SK-N-SH (cell line): ENCODE results near the gene CEBPA. TPM values are rescaled to one million over a fixed set of nuclear protein-coding genes. Genes with fewer than 3 reads are reported as not detected.

ENCODE experiments used
- CTCF ChIA-PET: fragments of 300-600, 350-600 bp; formaldehyde crosslinking; extraction: SDS; loops from one replicate; lab custom pipeline; 2021; lab: Yijun Ruan, JAX
- POLR2A ChIA-PET: fragments of 350-600 bp; sonication (Branson Sonifier 250); formaldehyde crosslinking; extraction: SDS; loops from one replicate; lab custom pipeline; 2020; ENCODE audit warnings: antibody characterized with exemption, inconsistent platforms; lab: Yijun Ruan, JAX
- DNase-seq: peaks from one replicate; pipeline ENCODE4 v3.0.0; 2012
- H2AFZ ChIP-seq: fragments of 200-600 bp; sonication (generic); 2 replicates; pipeline ENCODE4 v1.8.1; 2016; ENCODE audit warnings: antibody characterized with exemption, mild to moderate bottlenecking, low read depth
- H3F3A ChIP-seq: fragments of 200-600 bp; sonication (generic); replicated peaks from 2 replicates; pipeline ENCODE3; 2016; ENCODE audit warnings: antibody characterized with exemption, mild to moderate bottlenecking; ENCODE audit not compliant: insufficient read depth
- H3K27ac ChIP-seq, 2 experiments: fragments of 200-500 bp in 1 of 2; fragments of 200-600 bp in 1 of 2; sonication (Bioruptor generic) in 1 of 2; sonication (generic), shearing (Covaris generic) in 1 of 2; 2 replicates each; pipeline versions ENCODE4 v1.5.1 to v1.6.1; 2014 to 2016; ENCODE audit warnings: low read depth in 2 of 2, inconsistent platforms in 1 of 2, low read length in 1 of 2, mild to moderate bottlenecking in 1 of 2, mixed read lengths in 1 of 2
- H3K27me3 ChIP-seq: fragments of 200-600 bp; sonication (generic), shearing (Covaris generic); 2 replicates; pipeline ENCODE4 v1.6.1; 2016; ENCODE audit warnings: mixed run types; ENCODE audit not compliant: insufficient read depth
- H3K36me3 ChIP-seq, 2 experiments: fragments of 200-500 bp in 1 of 2; fragments of 200-600 bp in 1 of 2; sonication (Bioruptor generic) in 1 of 2; sonication (generic) in 1 of 2; replicated peaks in 1 of 2; 2 replicates each; pipeline versions ENCODE3 to v1.5.1; 2014 to 2016; ENCODE audit warnings: low read length in 1 of 2, mild to moderate bottlenecking in 1 of 2; ENCODE audit not compliant: insufficient read depth in 2 of 2, control insufficient read depth in 1 of 2
- H3K4me1 ChIP-seq, 2 experiments: fragments of 200-500 bp in 1 of 2; fragments of 200-600 bp in 1 of 2; sonication (Bioruptor generic) in 1 of 2; sonication (generic), shearing (Covaris generic) in 1 of 2; 2 replicates each; pipeline versions ENCODE4 v1.5.1 to v1.6.1; 2014 to 2016; ENCODE audit warnings: low read depth in 1 of 2, low read length in 1 of 2, mixed run types in 1 of 2; ENCODE audit not compliant: insufficient read depth in 2 of 2, control insufficient read depth in 1 of 2
- H3K4me2 ChIP-seq: fragments of 200-600 bp; sonication (generic), shearing (Covaris generic); 2 replicates; pipeline ENCODE4 v1.6.1; 2017; ENCODE audit warnings: mixed run types
- H3K4me3 ChIP-seq, 2 experiments: fragments of 200-500 bp in 1 of 2; fragments of 200-600 bp in 1 of 2; sonication (Bioruptor generic) in 1 of 2; sonication (generic), shearing (Covaris generic) in 1 of 2; 2 replicates each; pipeline versions ENCODE4 v1.5.1 to v1.8.1; 2014 to 2016; ENCODE audit warnings: low read depth in 2 of 2, inconsistent platforms in 1 of 2, low read length in 1 of 2, mild to moderate bottlenecking in 1 of 2, mixed read lengths in 1 of 2, moderate library complexity in 1 of 2
- H3K79me2 ChIP-seq: fragments of 200-600 bp; sonication (generic); 2 replicates; pipeline ENCODE4 v1.8.1; 2017; ENCODE audit warnings: mild to moderate bottlenecking; ENCODE audit not compliant: insufficient read depth
- H3K9ac ChIP-seq: fragments of 200-600 bp; sonication (generic); 2 replicates; pipeline ENCODE4 v1.6.1; 2017; ENCODE audit warnings: mixed run types
- H3K9me2 ChIP-seq: fragments of 200-600 bp; sonication (generic); 2 replicates; pipeline ENCODE4 v1.6.1; 2017; ENCODE audit warnings: mixed run types
- H3K9me3 ChIP-seq: fragments of 200-600 bp; sonication (generic); 2 replicates; pipeline ENCODE4 v1.6.1; 2017; ENCODE audit warnings: mixed run types, mild to moderate bottlenecking, moderate library complexity
- H4K20me1 ChIP-seq: fragments of 200-600 bp; sonication (generic); 2 replicates; pipeline ENCODE4 v1.6.1; 2017; ENCODE audit warnings: mild to moderate bottlenecking, mixed run types; ENCODE audit not compliant: insufficient read depth
- CTCF ChIP-seq: fragments of 200-600 bp; sonication (generic); IDR thresholded peaks from 2 replicates; pipeline ENCODE4 v1.6.1; 2017; ENCODE audit warnings: antibody characterized with exemption, mild to moderate bottlenecking, moderate library complexity
- FOXM1 ChIP-seq: IDR thresholded peaks from 2 replicates; pipeline ENCODE4 v1.4.0; 2012; ENCODE audit warnings: low read depth, mild to moderate bottlenecking
- GABPA ChIP-seq: IDR thresholded peaks from 2 replicates; pipeline ENCODE4 v1.4.0; 2012; ENCODE audit warnings: low read depth, mild to moderate bottlenecking
- IRF3 ChIP-seq: fragments of 150-350 bp; IDR thresholded peaks from 2 replicates; pipeline ENCODE4 v1.6.1; 2016; ENCODE audit warnings: mild to moderate bottlenecking, low read depth, low read length
- JUND ChIP-seq: IDR thresholded peaks from 2 replicates; pipeline ENCODE4 v1.4.0; 2012
- MXI1 ChIP-seq: IDR thresholded peaks from 2 replicates; pipeline ENCODE4 v1.6.1; 2012; ENCODE audit warnings: mild to moderate bottlenecking, low read depth, low read length, improper control_type of control experiment
- REST ChIP-seq: IDR thresholded peaks from 2 replicates; pipeline ENCODE4 v1.6.1; 2012; ENCODE audit warnings: mild to moderate bottlenecking, low read depth, low read length, moderate library complexity
- RFX5 ChIP-seq: IDR thresholded peaks from 2 replicates; pipeline ENCODE4 v1.6.1; 2012; ENCODE audit warnings: mild to moderate bottlenecking, improper control_type of control experiment, low read length
- RXRA ChIP-seq: IDR thresholded peaks from 2 replicates; pipeline ENCODE4 v1.4.0; 2012; ENCODE audit warnings: low read depth, mild to moderate bottlenecking, borderline replicate concordance
- TAF1 ChIP-seq: IDR thresholded peaks from 2 replicates; pipeline ENCODE4 v1.6.1; 2012; ENCODE audit warnings: low read depth, mild to moderate bottlenecking, low read length, moderate library complexity, borderline replicate concordance
- TCF12 ChIP-seq: IDR thresholded peaks from 2 replicates; pipeline ENCODE4 v1.4.0; 2012
- USF1 ChIP-seq: IDR thresholded peaks from 2 replicates; pipeline ENCODE4 v1.4.0; 2012; ENCODE audit warnings: low read depth, borderline replicate concordance
- YY1 ChIP-seq: IDR thresholded peaks from 2 replicates; pipeline ENCODE4 v1.4.0; 2012; ENCODE audit warnings: low read depth, mild to moderate bottlenecking
- ZBTB33 ChIP-seq: IDR thresholded peaks from 2 replicates; pipeline ENCODE4 v1.4.0; 2012; ENCODE audit warnings: low read depth, borderline replicate concordance
- WGBS: methylation state at CpG from one replicate; pipeline ENCODE4 v1.1.6; 2017; ENCODE audit warnings: low lambda C conversion rate; 5-methylcytosine and 5-hydroxymethylcytosine counted together
- polyA plus RNA-seq, 3 experiments: library from polyadenylated mRNA; depleted of rRNA; stranded (reverse); fragments of >200 nt; gene quantifications; 2 replicates each; pipeline ENCODE4 v1.2.3, GENCODE V29; 2012

CEBPA gene
- polyA plus RNA-seq, 1 of the 3 experiments (the other 2 are of a cell fraction), result 0.15 TPM

- no peak overlapping the region for H2AFZ ChIP-seq
- H4K20me1 ChIP-seq, result no peaks in the 10 kb centered on the region
- H3K79me2 ChIP-seq, result no peaks in the 10 kb centered on the region
- no peak overlapping the region for H3K9ac ChIP-seq
- no peaks in the 10 kb centered on the region for H3K9me3 ChIP-seq
- no peaks in the 10 kb centered on the region for H3K36me3 ChIP-seq
- no peaks in the 10 kb centered on the region for H3K27me3 ChIP-seq
- no peaks in the 10 kb centered on the region for H3K9me2 ChIP-seq
- H3K4me2 ChIP-seq, result no peak overlapping the region
- no peak overlapping the region for H3K27ac ChIP-seq
- ChIA-PET CTCF (interaction anchor here (1.0 to 2.3 kb wide), 6 partner anchors 9 to 467 kb away, joined by 3 to 6 read pairs (median 4); partner anchors contain the start of genes CEBPA and CEBPG), POLR2A (no interaction called here)
- no peaks in the 10 kb centered on the region for H3F3A ChIP-seq
- no peaks in the 10 kb centered on the region for H3K4me1 ChIP-seq
- 69% methylated on average over 2 of the region's 4 CpGs for WGBS
- no peak for DNase-seq
- H3K4me3 ChIP-seq, result no peak overlapping the region
- TF ChIP-seq GABPA, result no peak
- no peak for TF ChIP-seq FOXM1
- no peak for TF ChIP-seq IRF3
- TF ChIP-seq RFX5, result no peak
- TF ChIP-seq JUND, result no peak
- TF ChIP-seq TCF12, result no peak
- 0 out of 2 replicates have a peak, but pooled peaks have one; percentile 13 for TF ChIP-seq CTCF
- no peak for TF ChIP-seq TAF1
- TF ChIP-seq YY1, result no peak
- TF ChIP-seq, all 33 proteins: peak for 1
Measured at GRCh38 chr19:33311326-33311682, 9.0 kb upstream of the CEBPA start.

- Histone ChIP-seq H3K4me3 (no peak overlapping the region), H3K27ac (no peak overlapping the region), H2AFZ (no peak overlapping the region), H3K9me2 (no peaks in the 10 kb centered on the region), H3K9me3 (no peaks in the 10 kb centered on the region), H3K79me2 (no peaks in the 10 kb centered on the region), H3K4me2 (no peak overlapping the region), H4K20me1 (no peaks in the 10 kb centered on the region), H3K4me1 (no peaks in the 10 kb centered on the region), H3K36me3 (no peaks in the 10 kb centered on the region), H3K9ac (no peak overlapping the region), H3K27me3 (no peaks in the 10 kb centered on the region), H3F3A (no peaks in the 10 kb centered on the region)
- DNase-seq, result no peak
- ChIA-PET POLR2A (no interaction called here), CTCF (interaction anchor here (1.0 to 2.3 kb wide), 7 partner anchors 8 to 467 kb away, joined by 3 to 6 read pairs (median 4); partner anchors contain the start of genes CEBPA and CEBPG)
- 71% methylated on average over 16 of the region's 18 CpGs for WGBS
- no peak for TF ChIP-seq RXRA
- no peak for TF ChIP-seq USF1
- no peak for TF ChIP-seq CTCF
- no peak for TF ChIP-seq ZBTB33
- no peak for TF ChIP-seq REST
- TF ChIP-seq MXI1, result no peak
Measured at GRCh38 chr19:33310606-33311325, 8.4 kb upstream of the CEBPA start.
